Measurements from ENCODE around the gene RBMS1.

The RBMS1 gene

DNA sequence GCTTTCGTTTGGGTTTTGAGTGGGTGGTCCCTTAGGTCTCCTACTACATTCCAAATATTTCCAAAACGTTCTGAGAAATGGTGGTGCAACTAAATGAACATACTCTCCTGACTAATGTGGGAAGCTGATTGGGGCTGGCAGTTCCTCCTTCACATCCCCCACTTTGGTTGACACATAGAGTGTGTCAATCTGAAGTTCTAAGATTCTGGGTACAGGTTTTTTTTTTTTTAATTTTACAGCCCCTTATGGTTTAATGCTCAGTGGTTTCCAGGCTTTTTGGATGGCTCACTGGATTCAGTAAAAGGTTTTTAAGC is 235.2 kb downstream of the RBMS1 start:
- ChIA-PET POLR2A (no interaction called here), CTCF (interaction anchor here (0.8 to 2.6 kb wide), 6 partner anchors 10 to 737 kb away, joined by 3 to 15 read pairs (median 3); no protein-coding TSS in a partner anchor)
- TF ChIP-seq, protein P1, sequence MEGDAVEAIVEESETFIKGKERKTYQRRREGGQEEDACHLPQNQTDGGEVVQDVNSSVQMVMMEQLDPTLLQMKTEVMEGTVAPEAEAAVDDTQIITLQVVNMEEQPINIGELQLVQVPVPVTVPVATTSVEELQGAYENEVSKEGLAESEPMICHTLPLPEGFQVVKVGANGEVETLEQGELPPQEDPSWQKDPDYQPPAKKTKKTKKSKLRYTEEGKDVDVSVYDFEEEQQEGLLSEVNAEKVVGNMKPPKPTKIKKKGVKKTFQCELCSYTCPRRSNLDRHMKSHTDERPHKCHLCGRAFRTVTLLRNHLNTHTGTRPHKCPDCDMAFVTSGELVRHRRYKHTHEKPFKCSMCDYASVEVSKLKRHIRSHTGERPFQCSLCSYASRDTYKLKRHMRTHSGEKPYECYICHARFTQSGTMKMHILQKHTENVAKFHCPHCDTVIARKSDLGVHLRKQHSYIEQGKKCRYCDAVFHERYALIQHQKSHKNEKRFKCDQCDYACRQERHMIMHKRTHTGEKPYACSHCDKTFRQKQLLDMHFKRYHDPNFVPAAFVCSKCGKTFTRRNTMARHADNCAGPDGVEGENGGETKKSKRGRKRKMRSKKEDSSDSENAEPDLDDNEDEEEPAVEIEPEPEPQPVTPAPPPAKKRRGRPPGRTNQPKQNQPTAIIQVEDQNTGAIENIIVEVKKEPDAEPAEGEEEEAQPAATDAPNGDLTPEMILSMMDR (IDR thresholded peaks at IDR 0.05; ENCODE audit: insufficient read depth, low read length, missing control alignments): no peak
- no peak for DNase-seq (ENCODE audit: low read depth, low spot score)
- H3K4me3 ChIP-seq (ENCODE audit: low read depth, low read length): no peak overlapping the region

DNA sequence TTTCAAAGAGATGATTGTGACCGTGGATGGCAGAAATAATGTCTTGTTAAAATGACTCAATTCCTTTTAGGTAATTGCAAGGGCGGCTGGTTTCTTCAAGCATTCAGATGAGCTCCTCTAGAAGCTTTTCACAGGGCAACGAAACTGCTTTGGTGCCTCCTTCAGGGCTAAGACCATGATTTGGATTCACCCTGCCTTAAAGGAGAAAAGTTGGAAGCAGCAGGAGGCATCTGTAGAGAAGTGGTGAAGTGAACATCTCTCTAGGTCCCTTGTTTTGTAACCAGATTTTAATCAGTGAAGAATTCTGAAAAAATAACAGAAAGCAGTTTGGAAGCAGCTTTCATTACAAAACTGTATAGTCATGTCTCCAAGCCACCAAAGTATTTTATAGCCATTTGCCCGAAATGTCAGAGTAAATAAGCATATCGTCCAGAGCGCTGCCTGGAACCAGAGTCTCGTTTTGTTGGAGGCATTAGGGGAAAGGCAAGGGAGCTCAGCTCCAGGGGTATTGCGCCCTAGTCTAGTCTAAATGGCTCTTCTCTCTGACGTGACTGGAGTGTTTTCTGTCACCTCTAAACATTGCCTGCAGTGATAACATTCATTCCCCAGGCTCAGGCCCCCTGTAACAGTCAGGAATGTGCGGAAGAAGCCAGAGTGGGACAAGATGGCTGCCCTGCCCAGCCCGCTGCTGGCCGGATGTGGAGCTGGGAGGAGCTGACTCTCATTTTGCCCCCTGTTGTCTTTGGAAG is 235.7 kb downstream of the RBMS1 start:
- POLR2A ChIA-PET: interaction anchor here (1.2 kb wide), 1 partner anchor 34 kb away, joined by 3 read pairs; no protein-coding TSS in a partner anchor
- H3K4me3 ChIP-seq (ENCODE audit: low read depth, low read length): no peak overlapping the region
- no peak for DNase-seq (ENCODE audit: low read depth, low spot score)
- CTCF ChIA-PET: interaction anchor here (0.7 to 3.9 kb wide), 9 partner anchors 10 to 806 kb away, joined by 3 to 20 read pairs (median 3); no protein-coding TSS in a partner anchor
- TF ChIP-seq, protein P1 (IDR thresholded peaks at IDR 0.05; ENCODE audit: insufficient read depth, low read length, missing control alignments): no peak

DNA sequence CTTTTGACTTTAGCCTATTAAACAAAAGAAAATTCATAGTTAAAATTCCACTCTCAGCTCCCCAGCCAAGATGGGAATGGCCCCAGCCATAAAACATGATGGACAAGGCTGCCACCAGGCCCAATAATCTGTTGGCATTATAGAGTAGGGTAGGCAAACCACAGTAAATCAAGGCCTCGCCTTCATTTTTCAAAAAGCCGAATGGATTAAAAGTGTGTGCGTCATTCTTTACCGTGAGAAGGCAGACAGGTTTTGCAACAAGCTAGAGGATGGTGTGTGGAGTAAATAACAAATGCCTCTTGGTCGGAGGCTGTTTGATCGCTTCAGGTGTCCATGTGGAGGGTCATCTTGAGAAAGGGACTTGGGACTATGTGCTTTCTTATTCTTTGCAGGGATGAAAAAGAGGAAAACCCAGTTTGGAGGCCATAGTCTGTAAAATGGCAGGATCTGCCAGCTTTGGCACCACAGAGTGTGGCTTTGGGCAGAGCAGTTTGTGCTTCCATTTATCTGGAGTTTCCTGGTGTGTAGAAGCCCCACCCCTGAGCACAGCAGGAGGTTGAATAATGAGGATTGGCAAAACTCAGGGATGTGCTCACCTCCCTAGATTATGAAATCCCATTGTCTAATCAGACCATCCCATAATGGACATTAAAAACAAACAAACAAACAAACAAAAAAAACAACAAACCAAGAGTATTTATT is 236.4 kb downstream of the RBMS1 start:
- no peak overlapping the region for H3K4me3 ChIP-seq (ENCODE audit: low read depth, low read length)
- ChIA-PET POLR2A (interaction anchor here (1.2 kb wide), 1 partner anchor 35 kb away, joined by 3 read pairs; no protein-coding TSS in a partner anchor), CTCF (interaction anchor here (0.7 to 3.9 kb wide), 8 partner anchors 9 to 807 kb away, joined by 3 to 20 read pairs (median 4); no protein-coding TSS in a partner anchor)
- TF ChIP-seq, protein P1 (IDR thresholded peaks at IDR 0.05; ENCODE audit: insufficient read depth, low read length, missing control alignments): no peak
- DNase-seq (ENCODE audit: low read depth, low spot score): no peak

DNA sequence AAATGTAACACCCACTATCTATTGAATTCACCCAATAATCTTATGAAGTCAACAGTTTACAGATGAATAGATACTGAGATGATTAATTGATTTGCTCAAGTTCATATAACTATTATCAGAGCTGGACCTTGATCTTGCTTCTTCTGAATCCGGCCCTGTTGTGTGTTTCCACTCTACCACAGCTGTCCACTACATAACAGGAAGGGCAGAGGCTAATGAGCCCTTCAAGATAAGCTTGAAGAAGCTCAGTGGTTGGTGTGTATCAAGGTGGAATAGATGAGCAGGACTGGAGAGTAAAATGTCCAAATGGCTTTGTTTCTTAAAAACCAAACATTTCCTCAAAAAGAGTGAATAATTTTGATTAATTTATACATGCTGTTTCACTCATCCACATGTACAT is 237.1 kb downstream of the RBMS1 start:
- TF ChIP-seq, protein P1 (IDR thresholded peaks at IDR 0.05; ENCODE audit: insufficient read depth, low read length, missing control alignments): no peak
- POLR2A ChIA-PET: interaction anchor here (1.2 kb wide), 1 partner anchor 36 kb away, joined by 3 read pairs; no protein-coding TSS in a partner anchor
- H3K4me3 ChIP-seq (ENCODE audit: low read depth, low read length): no peak overlapping the region
- CTCF ChIA-PET: interaction anchor here (1.6 to 3.9 kb wide), 4 partner anchors 9 to 808 kb away, joined by 5 to 20 read pairs (median 10); no protein-coding TSS in a partner anchor
- DNase-seq (ENCODE audit: low read depth, low spot score): no peak

DNA sequence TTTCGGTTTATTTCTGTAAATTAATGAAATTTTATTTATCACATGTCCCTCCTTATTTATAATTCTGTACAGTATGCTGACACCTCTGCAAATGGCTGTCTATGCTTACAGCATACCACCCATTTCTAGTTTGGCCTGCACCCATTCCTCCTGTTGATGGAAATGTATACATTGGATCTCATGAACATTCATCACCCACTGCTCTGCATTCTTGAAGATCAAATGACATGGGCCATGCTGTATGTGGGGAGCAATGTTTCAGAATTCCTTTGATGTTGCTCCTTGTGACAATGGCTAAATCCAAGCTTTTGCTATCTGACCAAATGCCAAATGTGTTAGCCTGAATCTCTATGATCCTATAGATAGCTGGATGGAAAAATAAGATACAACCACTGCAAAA is 238.2 kb downstream of the RBMS1 start:
- TF ChIP-seq, protein P1 (IDR thresholded peaks at IDR 0.05; ENCODE audit: insufficient read depth, low read length, missing control alignments): no peak
- no peak for DNase-seq (ENCODE audit: low read depth, low spot score)
- POLR2A ChIA-PET: no interaction called here
- H3K4me3 ChIP-seq (ENCODE audit: low read depth, low read length): no peak overlapping the region
- CTCF ChIA-PET: interaction anchor here (0.8 to 5.8 kb wide), 9 partner anchors 9 to 808 kb away, joined by 3 to 63 read pairs (median 8); no protein-coding TSS in a partner anchor

All from AG04449 (cell line).